Endodermal cell (in vitro differentiated cells): ENCODE results near the gene PNPLA8. TPM values are rescaled to one million over a fixed set of nuclear protein-coding genes. Genes with fewer than 3 reads are reported as not detected.

Experiments used
- DNase-seq: peaks from one replicate; pipeline ENCODE4 v3.0.0-alpha.2; 2017
- H3K27ac ChIP-seq: 2 replicates; pipeline ENCODE4 v1.5.1; 2013; ENCODE audit warnings: mild to moderate bottlenecking, low read depth, low read length, moderate library complexity
- H3K27me3 ChIP-seq: 2 replicates; pipeline ENCODE4 v1.6.1; 2013; ENCODE audit warnings: mild to moderate bottlenecking, low read length, moderate library complexity; ENCODE audit not compliant: insufficient read depth, control insufficient read depth, poor library complexity, severe bottlenecking
- H3K36me3 ChIP-seq: 2 replicates; pipeline ENCODE4 v1.7.0; 2013; ENCODE audit warnings: mild to moderate bottlenecking, low read length, moderate library complexity; ENCODE audit not compliant: control insufficient read depth, insufficient read depth
- H3K4me1 ChIP-seq: one replicate; pipeline ENCODE4 v1.7.0; 2013; ENCODE audit warnings: low read length; ENCODE audit not compliant: control insufficient read depth, insufficient read depth
- H3K4me3 ChIP-seq: 2 replicates; pipeline ENCODE4 v1.5.1; 2013; ENCODE audit warnings: mild to moderate bottlenecking, low read length, moderate library complexity
- H3K9ac ChIP-seq: 2 replicates; pipeline ENCODE4 v1.6.1; 2013; ENCODE audit warnings: mild to moderate bottlenecking, low read length, moderate library complexity; ENCODE audit not compliant: poor library complexity, severe bottlenecking; ENCODE audit errors: extremely low read depth
- H3K9me3 ChIP-seq: 2 replicates; pipeline ENCODE4 v1.6.1; 2013; ENCODE audit warnings: mild to moderate bottlenecking, low read length, moderate library complexity; ENCODE audit not compliant: control insufficient read depth
- H3K27ac Mint-ChIP-seq: 2 replicates; pipeline ENCODE4 v1.8.0; 2020; ENCODE audit warnings: mixed read lengths
- H3K27me3 Mint-ChIP-seq: 2 replicates; pipeline ENCODE4 v1.8.0; 2021; ENCODE audit warnings: mild to moderate bottlenecking, mixed read lengths; ENCODE audit not compliant: insufficient read depth
- H3K36me3 Mint-ChIP-seq: 2 replicates; pipeline ENCODE4 v1.8.0; 2020; ENCODE audit warnings: low read depth, mixed read lengths
- H3K4me1 Mint-ChIP-seq: 2 replicates; pipeline ENCODE4 v1.8.0; 2020; ENCODE audit warnings: mixed read lengths
- H3K4me3 Mint-ChIP-seq: 2 replicates; pipeline ENCODE4 v1.8.0; 2020; ENCODE audit warnings: mild to moderate bottlenecking, moderate library complexity, mixed read lengths
- H3K9me3 Mint-ChIP-seq: 2 replicates; pipeline ENCODE4 v1.8.0; 2020; ENCODE audit warnings: mild to moderate bottlenecking, mixed read lengths
- CTCF ChIP-seq: fragments of 200-600 bp; sonication (generic); conservative IDR thresholded peaks from 2 replicates; pipeline ENCODE4 v1.5.0; 2021; ENCODE audit warnings: antibody characterized with exemption, mild to moderate bottlenecking
- WGBS, 2 experiments: methylation state at CpG; one replicate each; pipeline versions ENCODE4 v1.1.5 to v1.1.7; 2013; ENCODE audit warnings: missing lambda C conversion rate in 2 of 2, mixed read lengths in 1 of 2; ENCODE audit not compliant: insufficient coverage in 1 of 2, insufficient read length in 1 of 2; 5-methylcytosine and 5-hydroxymethylcytosine counted together
- total RNA-seq, 2 donors: library from RNA; stranded (reverse); fragmentation: NEBNext Ultra II Directional in 1 of 2; extraction: Animal tissue kit (Norgen Biotek cat#: 25700) in 1 of 2; gene quantifications; 2 replicates in 1 of 2; 3 replicates in 1 of 2; pipeline ENCODE4 v1.2.1, GENCODE V29; 2021

Gene PNPLA8
- total RNA-seq, 2 donors from 2014 or later: 15.9 to 20.1 TPM

- Histone ChIP-seq H3K9me3 (no peaks in the 10 kb centered on the region), H3K4me3 (no peak overlapping the region), H3K36me3 (no peaks in the 10 kb centered on the region), H3K27me3 (peaks cover 8% of the 10 kb centered on the region), H3K27ac (peak overlapping the region; percentile 95), H3K9ac (no peak overlapping the region), H3K4me1 (no peaks in the 10 kb centered on the region)
- peak overlapping the region; percentile 10 for H3K27ac Mint-ChIP-seq
- H3K27me3 Mint-ChIP-seq: peaks cover 26% of the 10 kb centered on the region
- no peak for TF ChIP-seq CTCF
- 79 to 86% methylated on average over 10 of the region's 11 CpGs for WGBS, 2 experiments
- no peak overlapping the region for H3K4me3 Mint-ChIP-seq
- H3K4me1 Mint-ChIP-seq: peaks cover 5% of the 10 kb centered on the region
- no peaks in the 10 kb centered on the region for H3K9me3 Mint-ChIP-seq
- H3K36me3 Mint-ChIP-seq: no peaks in the 10 kb centered on the region
- no peak for DNase-seq
These were observed 77.1 kb downstream of the PNPLA8 start for GRCh38 chr7:108448584-108449505.

- WGBS, 2 experiments: 88 to 93% methylated on average over 4 to 5 of the region's 5 CpGs
- no peaks in the 10 kb centered on the region for H3K36me3 ChIP-seq
- Mint-ChIP-seq H3K4me1 (peaks cover 8% of the 10 kb centered on the region), H3K36me3 (no peaks in the 10 kb centered on the region), H3K9me3 (no peaks in the 10 kb centered on the region), H3K27me3 (peaks cover 6% of the 10 kb centered on the region), H3K27ac (no peak overlapping the region), H3K4me3 (no peak overlapping the region)
- no peaks in the 10 kb centered on the region for H3K27me3 ChIP-seq
- peaks cover 6% of the 10 kb centered on the region for H3K4me1 ChIP-seq
- TF ChIP-seq CTCF: no peak
- no peak overlapping the region for H3K27ac ChIP-seq
- no peak for DNase-seq
- no peak overlapping the region for H3K9ac ChIP-seq
- peaks cover under 1% of the 10 kb centered on the region for H3K9me3 ChIP-seq
- no peak overlapping the region for H3K4me3 ChIP-seq
These were observed 83.8 kb downstream of the PNPLA8 start for GRCh38 chr7:108442039-108442568.

GRCh38 chr7:108441392-108441955, 84.5 kb downstream of the PNPLA8 start:
- no peaks in the 10 kb centered on the region for H3K27me3 ChIP-seq
- H3K36me3 Mint-ChIP-seq: no peaks in the 10 kb centered on the region
- H3K27me3 Mint-ChIP-seq: peaks cover 6% of the 10 kb centered on the region
- H3K4me1 Mint-ChIP-seq: peaks cover 8% of the 10 kb centered on the region
- H3K27ac Mint-ChIP-seq: no peak overlapping the region
- no peak overlapping the region for H3K9ac ChIP-seq
- H3K4me3 ChIP-seq: no peak overlapping the region
- TF ChIP-seq CTCF: no peak
- WGBS, 2 experiments: 89% methylated on average over 4 of the region's 4 CpGs; no CpG with 5 or more reads in 1 of the 2 experiments
- H3K36me3 ChIP-seq: no peaks in the 10 kb centered on the region
- no peak for DNase-seq
- H3K9me3 Mint-ChIP-seq: no peaks in the 10 kb centered on the region
- no peak overlapping the region for H3K27ac ChIP-seq
- peaks cover 5% of the 10 kb centered on the region for H3K9me3 ChIP-seq
- peaks cover 6% of the 10 kb centered on the region for H3K4me1 ChIP-seq
- no peak overlapping the region for H3K4me3 Mint-ChIP-seq
